ENCODE measurements around the gene ADAMTS8.

Gene ADAMTS8

GRCh38 chr11:130396965-130397364 lies 31.4 kb downstream of the ADAMTS8 start:
- no peak for DNase-seq (ENCODE audit: low read depth in 2 of 2)

GRCh38 chr11:130394615-130395014 lies 33.8 kb downstream of the ADAMTS8 start:
- DNase-seq (ENCODE audit: low read depth in 2 of 2): no peak

- no peak for DNase-seq (ENCODE audit: low read depth in 2 of 2)
Observed at GRCh38 chr11:130391711-130392110, 36.7 kb downstream of the ADAMTS8 start.

GRCh38 chr11:130390071-130390758 lies 38.2 kb downstream of the ADAMTS8 start:
- DNase-seq (ENCODE audit: low read depth in 2 of 2): no peak

GRCh38 chr11:130389335-130389935 lies 39.0 kb downstream of the ADAMTS8 start:
- DNase-seq (ENCODE audit: low read depth in 2 of 2): no peak

GRCh38 chr11:130388607-130389205 lies 39.7 kb downstream of the ADAMTS8 start:
- DNase-seq (ENCODE audit: low read depth in 2 of 2): no peak

GRCh38 chr11:130386056-130386455 lies 42.4 kb downstream of the ADAMTS8 start:
- no peak for DNase-seq (ENCODE audit: low read depth in 2 of 2)

- DNase-seq (ENCODE audit: low read depth in 2 of 2): no peak
Observed at GRCh38 chr11:130383344-130384211, 44.8 kb downstream of the ADAMTS8 start.

GRCh38 chr11:130381317-130381716 lies 47.1 kb downstream of the ADAMTS8 start:
- no peak for DNase-seq (ENCODE audit: low read depth in 2 of 2)

GRCh38 chr11:130380778-130381177 lies 47.6 kb downstream of the ADAMTS8 start:
- no peak for DNase-seq (ENCODE audit: low read depth in 2 of 2)

- no peak for DNase-seq (ENCODE audit: low read depth in 2 of 2)
Observed at GRCh38 chr11:130379276-130379675, 49.1 kb downstream of the ADAMTS8 start.

- no peak for DNase-seq (ENCODE audit: low read depth in 2 of 2)
Observed at GRCh38 chr11:130370845-130371590, 57.4 kb downstream of the ADAMTS8 start.

GRCh38 chr11:130369713-130370112 lies 58.7 kb downstream of the ADAMTS8 start:
- no peak for DNase-seq (ENCODE audit: low read depth in 2 of 2)

GRCh38 chr11:130369141-130369691 lies 59.2 kb downstream of the ADAMTS8 start:
- DNase-seq (ENCODE audit: low read depth in 2 of 2): no peak

- DNase-seq (ENCODE audit: low read depth in 2 of 2): no peak
Observed at GRCh38 chr11:130359419-130359818, 69.0 kb downstream of the ADAMTS8 start.

GRCh38 chr11:130358398-130358797 lies 70.0 kb downstream of the ADAMTS8 start:
- no peak for DNase-seq (ENCODE audit: low read depth in 2 of 2)
